Endometrial microvascular endothelial cells (primary cell): ENCODE data around the gene UBA1. TPM values are rescaled to one million over a fixed set of nuclear protein-coding genes. Genes with fewer than 3 reads are reported as not detected.

ENCODE experiments used
- in situ Hi-C: cut with HindIII; loops from 2 replicates; pipeline ENCODE4 v1.10.0; 2017; ENCODE audit warnings: low sequenced_read_pairs, low pct_unique_long_range_greater_than_20kb; ENCODE audit errors: inconsistent ontology term
- total RNA-seq: library from RNA; depleted of rRNA; stranded (reverse); fragments of >200 nt; gene quantifications from one replicate; pipeline ENCODE4 v1.2.3, GENCODE V29; 2015; ENCODE audit errors: inconsistent ontology term

UBA1 gene
- total RNA-seq, 1 donor from 2014 or later: 228 TPM

- in situ Hi-C loops: no loop called here
Observed at GRCh38 chrX:47168495-47169073, 25.0 kb upstream of the UBA1 start.

GRCh38 chrX:47169273-47169672, 24.4 kb upstream of the UBA1 start:
- in situ Hi-C loops: no loop called here

- in situ Hi-C loops: no loop called here
Observed at GRCh38 chrX:47169726-47170515, 23.7 kb upstream of the UBA1 start.

GRCh38 chrX:47170861-47171692, 22.6 kb upstream of the UBA1 start:
- in situ Hi-C loops: no loop called here

- in situ Hi-C loops: no loop called here
Observed at GRCh38 chrX:47171996-47172395, 21.6 kb upstream of the UBA1 start.

- in situ Hi-C loops: no loop called here
Observed at GRCh38 chrX:47172549-47172948, 21.1 kb upstream of the UBA1 start.

- in situ Hi-C loops: no loop called here
Observed at GRCh38 chrX:47172971-47173792, 20.4 kb upstream of the UBA1 start.

GRCh38 chrX:47174376-47174775, 19.3 kb upstream of the UBA1 start:
- in situ Hi-C loops: no loop called here

GRCh38 chrX:47174846-47175587, 18.6 kb upstream of the UBA1 start:
- in situ Hi-C loops: no loop called here

GRCh38 chrX:47175588-47175980, 18.0 kb upstream of the UBA1 start:
- in situ Hi-C loops: no loop called here

- in situ Hi-C loops: no loop called here
Observed at GRCh38 chrX:47176101-47176740, 17.4 kb upstream of the UBA1 start.

GRCh38 chrX:47177079-47177478, 16.6 kb upstream of the UBA1 start:
- in situ Hi-C loops: no loop called here

GRCh38 chrX:47178337-47178736, 15.3 kb upstream of the UBA1 start:
- in situ Hi-C loops: no loop called here

GRCh38 chrX:47179221-47179927, 14.3 kb upstream of the UBA1 start:
- in situ Hi-C loops: no loop called here

GRCh38 chrX:47179928-47180255, 13.7 kb upstream of the UBA1 start:
- in situ Hi-C loops: no loop called here

GRCh38 chrX:47180346-47180745, 13.3 kb upstream of the UBA1 start:
- in situ Hi-C loops: no loop called here

- in situ Hi-C loops: no loop called here
Observed at GRCh38 chrX:47181301-47181700, 12.3 kb upstream of the UBA1 start.
